ENCODE measurements around the gene KANK3. TPM values are rescaled to one million over a fixed set of nuclear protein-coding genes. Genes with fewer than 3 reads are reported as not detected.
"Not testable (repeated sequence)": the region's sequence is repeated elsewhere in the genome, so short reads cannot be mapped to it uniquely, and the experiment has no call there.

The KANK3 gene
- total RNA-seq = 1 to 10 TPM; 1.4 to 6.3 TPM

- Mint-ChIP-seq H3K9me3 (no peaks in the 10 kb centered on the region), H3K36me3 (ENCODE audit: low read depth) (no peaks in the 10 kb centered on the region), H3K27ac (peak within 1 kb of the TSS; percentile 67), H3K4me1 (peaks cover 4% of the 10 kb centered on the region), H3K27me3 (peaks cover 4% of the 10 kb centered on the region), H3K4me3 (peak within 1 kb of the TSS; percentile 80)
- ATAC-seq (replicated peaks) = peak; percentile 100
These were observed at the start of gene KANK3 for GRCh38 chr19:8342684-8343482. Gene KANK3, minus strand, starts transcription at chr19:8343262. Its CDS starts 5,434 bp downstream, at chr19:8337828.

GRCh38 chr19:8392017-8392591 is 49.0 kb upstream of the KANK3 start:
- H3K27ac Mint-ChIP-seq = peak overlapping the region; percentile 67
- no peak for ATAC-seq (replicated peaks)
- peaks cover 17% of the 10 kb centered on the region for H3K36me3 Mint-ChIP-seq (ENCODE audit: low read depth)
- no peaks in the 10 kb centered on the region for H3K9me3 Mint-ChIP-seq
- peak overlapping the region; percentile 86 for H3K4me3 Mint-ChIP-seq
- H3K4me1 Mint-ChIP-seq = peaks cover 20% of the 10 kb centered on the region
- no peaks in the 10 kb centered on the region for H3K27me3 Mint-ChIP-seq

GRCh38 chr19:8391198-8392016 is 48.3 kb upstream of the KANK3 start:
- H3K9me3 Mint-ChIP-seq = no peaks in the 10 kb centered on the region
- no peak for ATAC-seq (replicated peaks)
- H3K4me1 Mint-ChIP-seq = peaks cover 13% of the 10 kb centered on the region
- H3K27ac Mint-ChIP-seq = peak overlapping the region; percentile 80
- peaks cover 11% of the 10 kb centered on the region for H3K36me3 Mint-ChIP-seq (ENCODE audit: low read depth)
- peak overlapping the region; percentile 86 for H3K4me3 Mint-ChIP-seq
- no peaks in the 10 kb centered on the region for H3K27me3 Mint-ChIP-seq

GRCh38 chr19:8390617-8390981 is 47.5 kb upstream of the KANK3 start:
- H3K27ac Mint-ChIP-seq = peak overlapping the region; percentile 80

GRCh38 chr19:8389891-8390616 is 47.0 kb upstream of the KANK3 start, which contains the start of gene RAB11B:
Gene RAB11B, plus strand, starts transcription at chr19:8390360. Its CDS starts 57 bp downstream, at chr19:8390417.
- H3K27ac Mint-ChIP-seq = peak within 1 kb of the TSS; percentile 80
- H3K36me3 Mint-ChIP-seq (ENCODE audit: low read depth) = peaks cover 8% of the 10 kb centered on the region
- no peaks in the 10 kb centered on the region for H3K27me3 Mint-ChIP-seq
- peak; percentile 92 for ATAC-seq (replicated peaks)
- H3K4me3 Mint-ChIP-seq = peak within 1 kb of the TSS; percentile 86
- peaks cover 8% of the 10 kb centered on the region for H3K4me1 Mint-ChIP-seq
- no peaks in the 10 kb centered on the region for H3K9me3 Mint-ChIP-seq

More at GRCh38 chr19:8390617-8390981, 47.5 kb upstream of the KANK3 start:
- Mint-ChIP-seq H3K9me3 (no peaks in the 10 kb centered on the region), H3K36me3 (ENCODE audit: low read depth) (peaks cover 8% of the 10 kb centered on the region), H3K4me1 (peaks cover 8% of the 10 kb centered on the region), H3K27me3 (no peaks in the 10 kb centered on the region), H3K4me3 (peak overlapping the region; percentile 86)
- peak; percentile 62 for ATAC-seq (replicated peaks)

GRCh38 chr19:8388612-8388958 is 45.5 kb upstream of the KANK3 start:
- Mint-ChIP-seq H3K27ac (no peak overlapping the region), H3K4me3 (no peak overlapping the region)

GRCh38 chr19:8387688-8388611 is 44.9 kb upstream of the KANK3 start:
- no peak overlapping the region for H3K27ac Mint-ChIP-seq
- no peaks in the 10 kb centered on the region for H3K27me3 Mint-ChIP-seq
- no peaks in the 10 kb centered on the region for H3K9me3 Mint-ChIP-seq
- H3K4me1 Mint-ChIP-seq = peaks cover 16% of the 10 kb centered on the region
- no peak for ATAC-seq (replicated peaks)
- no peak overlapping the region for H3K4me3 Mint-ChIP-seq
- H3K36me3 Mint-ChIP-seq (ENCODE audit: low read depth) = peaks cover 2% of the 10 kb centered on the region

More at GRCh38 chr19:8388612-8388958, 45.5 kb upstream of the KANK3 start:
- no peaks in the 10 kb centered on the region for H3K27me3 Mint-ChIP-seq
- H3K9me3 Mint-ChIP-seq = no peaks in the 10 kb centered on the region
- peaks cover 8% of the 10 kb centered on the region for H3K36me3 Mint-ChIP-seq (ENCODE audit: low read depth)
- ATAC-seq (replicated peaks) = no peak
- peaks cover 16% of the 10 kb centered on the region for H3K4me1 Mint-ChIP-seq

- Mint-ChIP-seq H3K36me3 (ENCODE audit: low read depth) (no peaks in the 10 kb centered on the region), H3K4me1 (peaks cover 11% of the 10 kb centered on the region), H3K4me3 (no peak overlapping the region), H3K27ac (no peak overlapping the region), H3K9me3 (no peaks in the 10 kb centered on the region), H3K27me3 (no peaks in the 10 kb centered on the region)
- ATAC-seq (replicated peaks) = no peak
These were observed 43.9 kb upstream of the KANK3 start for GRCh38 chr19:8386990-8387389.

- not testable (repeated sequence) for H3K27me3 Mint-ChIP-seq
These were observed 43.4 kb upstream of the KANK3 start for GRCh38 chr19:8386419-8386818.

GRCh38 chr19:8385566-8385965 is 42.5 kb upstream of the KANK3 start:
- not testable (repeated sequence) for H3K9me3 Mint-ChIP-seq; ATAC-seq (replicated peaks); H3K36me3 Mint-ChIP-seq (ENCODE audit: low read depth); H3K27ac Mint-ChIP-seq; H3K4me1 Mint-ChIP-seq; H3K4me3 Mint-ChIP-seq; H3K27me3 Mint-ChIP-seq

More at GRCh38 chr19:8386419-8386818, 43.4 kb upstream of the KANK3 start:
- ATAC-seq (replicated peaks); H3K27ac Mint-ChIP-seq; H3K4me1 Mint-ChIP-seq; H3K4me3 Mint-ChIP-seq; H3K36me3 Mint-ChIP-seq (ENCODE audit: low read depth); H3K9me3 Mint-ChIP-seq: not testable (repeated sequence)

GRCh38 chr19:8385103-8385502 is 42.0 kb upstream of the KANK3 start:
- H3K4me1 Mint-ChIP-seq; H3K27me3 Mint-ChIP-seq; H3K9me3 Mint-ChIP-seq; ATAC-seq (replicated peaks); H3K36me3 Mint-ChIP-seq (ENCODE audit: low read depth): not testable (repeated sequence)
- Mint-ChIP-seq H3K4me3 (peak overlapping the region; percentile 43), H3K27ac (peak overlapping the region; percentile 44)

- Mint-ChIP-seq H3K4me3 (peak overlapping the region; percentile 43), H3K27ac (peak overlapping the region; percentile 44)
- H3K27me3 Mint-ChIP-seq; ATAC-seq (replicated peaks); H3K4me1 Mint-ChIP-seq; H3K9me3 Mint-ChIP-seq; H3K36me3 Mint-ChIP-seq (ENCODE audit: low read depth): not testable (repeated sequence)
These were observed 41.5 kb upstream of the KANK3 start for GRCh38 chr19:8384569-8384968.

GRCh38 chr19:8379156-8379891 is 36.3 kb upstream of the KANK3 start:
- H3K9me3 Mint-ChIP-seq; H3K4me1 Mint-ChIP-seq; H3K36me3 Mint-ChIP-seq (ENCODE audit: low read depth); ATAC-seq (replicated peaks); H3K27me3 Mint-ChIP-seq; H3K4me3 Mint-ChIP-seq; H3K27ac Mint-ChIP-seq: not testable (repeated sequence)
